GM12878 (cell line): Measurements from ENCODE around the gene TMEM41A. TPM values are rescaled to one million over a fixed set of nuclear protein-coding genes. Genes with fewer than 3 reads are reported as not detected.

Experiments
- ATAC-seq: fragments of 200-7000 bp; cut with Tn5 transposase; 3 replicates; pipeline ENCODE4 v1.9.1; 2020; ENCODE audit warnings: mild to moderate bottlenecking, moderate library complexity
- BruUV-seq: library from RNA; stranded (reverse); fragments of 400-500 nt; replicated peaks from 2 replicates; lab custom pipeline; 2021; lab: Mats Ljungman, UMichigan
- CTCF ChIA-PET: fragments of 300-600 bp; sonication (Branson Sonifier 250); formaldehyde crosslinking; extraction: SDS; loops from one replicate; lab custom pipeline; 2021; ENCODE audit warnings: inconsistent platforms; lab: Yijun Ruan, JAX
- POLR2A ChIA-PET: fragments of 350-600 bp; formaldehyde crosslinking; extraction: SDS; loops from one replicate; lab custom pipeline; 2021; ENCODE audit warnings: inconsistent platforms; lab: Charles Lee
- RAD21 ChIA-PET: fragments of 300-600 bp; sonication (Branson Sonifier 250); formaldehyde crosslinking; loops from one replicate; lab custom pipeline; 2023; ENCODE audit warnings: antibody characterized with exemption; ENCODE audit not compliant: unreplicated experiment; lab: Charles Lee
- SMC1A ChIA-PET: fragments of 300-600 bp; sonication (Branson Sonifier 250); formaldehyde crosslinking; loops from one replicate; lab custom pipeline; 2023; ENCODE audit not compliant: unreplicated experiment, uncharacterized antibody; lab: Charles Lee
- DNase-seq: peaks from one replicate; pipeline ENCODE4 v3.0.0-alpha.2; 2011; ENCODE audit warnings: low read depth, low spot score
- FAIRE-seq: peaks from 3 replicates; lab custom pipeline; 2011; peaks lifted over from hg19 to GRCh38; lab: Jason Lieb, UNC
- H2AFZ ChIP-seq: 2 replicates; pipeline ENCODE4 v1.6.0; 2011; ENCODE audit warnings: low read depth, low read length, control low read depth; ENCODE audit not compliant: control insufficient read depth
- H3K27ac ChIP-seq: 2 replicates; pipeline ENCODE4 v1.5.1; 2011; ENCODE audit warnings: control low read depth; ENCODE audit not compliant: control insufficient read depth, insufficient read depth
- H3K27me3 ChIP-seq, 2 experiments: replicated peaks in 1 of 2; 2 replicates each; pipeline versions ENCODE4 v1.6.0 to v1.6.1; 2011; ENCODE audit warnings: low read length in 1 of 2; ENCODE audit not compliant: control insufficient read depth in 2 of 2, insufficient read depth in 2 of 2
- H3K36me3 ChIP-seq, 2 experiments: 2 replicates each; pipeline ENCODE4 v1.5.1; 2011; ENCODE audit warnings: low read length in 1 of 2; ENCODE audit not compliant: control insufficient read depth in 2 of 2, insufficient read depth in 2 of 2
- H3K4me1 ChIP-seq: 2 replicates; pipeline ENCODE4 v1.6.1; 2011; ENCODE audit warnings: mild to moderate bottlenecking, low read length, moderate library complexity, mixed read lengths; ENCODE audit not compliant: control insufficient read depth, insufficient read depth
- H3K4me2 ChIP-seq: 2 replicates; pipeline ENCODE4 v1.6.0; 2011; ENCODE audit warnings: control low read depth; ENCODE audit not compliant: control insufficient read depth, insufficient read depth
- H3K4me3 ChIP-seq: fragments of 200-600 bp; sonication (generic); 2 replicates; pipeline ENCODE4 v1.5.1; 2016
- H3K79me2 ChIP-seq: 2 replicates; pipeline ENCODE4 v1.6.0; 2011; ENCODE audit warnings: low read length; ENCODE audit not compliant: control insufficient read depth, insufficient read depth
- H3K9ac ChIP-seq: 2 replicates; pipeline ENCODE4 v1.8.0; 2011; ENCODE audit warnings: low read length, control low read depth, mixed read lengths; ENCODE audit not compliant: control insufficient read depth, insufficient read depth
- H3K9me3 ChIP-seq: replicated peaks from 3 replicates; pipeline ENCODE4 v1.5.1; 2011; ENCODE audit warnings: mild to moderate bottlenecking, low read length; ENCODE audit not compliant: control insufficient read depth, insufficient read depth
- H4K20me1 ChIP-seq: 2 replicates; pipeline ENCODE4 v1.6.0; 2011; ENCODE audit not compliant: control insufficient read depth, insufficient read depth
- BACH1 ChIP-seq: fragments of 450-650 bp; IDR thresholded peaks from 2 replicates; pipeline ENCODE4 v1.6.1; 2017; ENCODE audit warnings: mild to moderate bottlenecking, borderline replicate concordance
- BCL11A ChIP-seq: IDR thresholded peaks from 2 replicates; pipeline ENCODE4 v1.6.1; 2011; ENCODE audit warnings: low read depth, low read length
- CBX5 ChIP-seq: sonication (generic); IDR thresholded peaks from 2 replicates; pipeline ENCODE4 v1.6.1; 2016; ENCODE audit warnings: low read depth, moderate library complexity, mild to moderate bottlenecking, inconsistent platforms
- CHD2 ChIP-seq: IDR thresholded peaks from 2 replicates; pipeline ENCODE4 v1.6.1; 2011; ENCODE audit warnings: low read depth, low read length, improper control_type of control experiment, borderline replicate concordance
- EZH2 ChIP-seq: IDR thresholded peaks from 2 replicates; pipeline ENCODE4 v1.6.1; 2012; ENCODE audit warnings: low read depth, mild to moderate bottlenecking, control low read depth, inconsistent platforms, low read length, borderline replicate concordance; ENCODE audit not compliant: control insufficient read depth
- MTA3 ChIP-seq: IDR thresholded peaks from 2 replicates; pipeline ENCODE4 v1.6.1; 2012; ENCODE audit warnings: low read length, inconsistent platforms, borderline replicate concordance
- MYB ChIP-seq: fragments of 150-350 bp; IDR thresholded peaks from 2 replicates; pipeline ENCODE4 v1.6.1; 2014; ENCODE audit warnings: mild to moderate bottlenecking, low read depth, low read length, borderline replicate concordance
- MYC ChIP-seq: IDR thresholded peaks from 2 replicates; pipeline ENCODE4 v1.6.1; 2011; ENCODE audit warnings: mild to moderate bottlenecking, low read length, moderate library complexity, inconsistent platforms; ENCODE audit not compliant: insufficient read depth, insufficient replicate concordance, insufficient read length, severe bottlenecking
- NBN ChIP-seq: fragments of 450-650 bp; IDR thresholded peaks from 2 replicates; pipeline ENCODE4 v1.6.1; 2016
- NFYA ChIP-seq: IDR thresholded peaks from 2 replicates; pipeline ENCODE4 v1.6.1; 2011; ENCODE audit warnings: low read depth, mild to moderate bottlenecking, low read length, improper control_type of control experiment, borderline replicate concordance
- POU2F2 ChIP-seq: IDR thresholded peaks from 3 replicates; pipeline ENCODE4 v1.6.1; 2011; ENCODE audit warnings: low read depth, mild to moderate bottlenecking, low read length, borderline replicate concordance
- RUNX3 ChIP-seq: IDR thresholded peaks from 2 replicates; pipeline ENCODE4 v1.6.1; 2012; ENCODE audit warnings: low read length, inconsistent platforms
- TCF12 ChIP-seq: IDR thresholded peaks from 2 replicates; pipeline ENCODE4 v1.6.1; 2011; ENCODE audit warnings: low read depth, mild to moderate bottlenecking, low read length
- TCF7 ChIP-seq: IDR thresholded peaks from 2 replicates; pipeline ENCODE4 v1.6.1; 2014; ENCODE audit warnings: antibody characterized with exemption, borderline replicate concordance
- WGBS: methylation state at CpG from one replicate; pipeline ENCODE4 v1.1.6; 2016; ENCODE audit warnings: low lambda C conversion rate; ENCODE audit not compliant: insufficient replicate concordance, insufficient coverage; ENCODE audit errors: missing lambda C conversion rate; 5-methylcytosine and 5-hydroxymethylcytosine counted together
- in situ Hi-C: fragments of 300-500 bp; cut with MboI; formaldehyde crosslinking; loops from 9 replicates; pipeline ENCODE4 v1.14.3; 2018; ENCODE audit warnings: mixed read lengths
- intact Hi-C: fragments of 100-400 bp; cut with micrococcal nuclease; formaldehyde crosslinking; loops from one replicate; pipeline ENCODE4 v1.14.2; 2022; ENCODE audit not compliant: unreplicated experiment
- polyA plus RNA-seq, 11 experiments: library from polyadenylated mRNA; depleted of rRNA in 4 of 11; unstranded in 6 of 11; stranded (reverse) in 5 of 11; fragments of >200 nt; fragmentation: Nextera tagmentation in 4 of 11; fragmentation: Illumina TruSeq in 1 of 11; extraction: Ambion mirVana in 4 of 11; extraction: Trizol in 1 of 11; gene quantifications; 1 replicate in 1 of 11; 2 replicates in 10 of 11; pipeline versions ENCODE4 v1.2.1 to v1.2.3, GENCODE V29; 2011 to 2016; ENCODE audit warnings: inconsistent platforms in 2 of 11, missing spikeins in 2 of 11, low read depth in 1 of 11
- total RNA-seq, 4 experiments: library from RNA; depleted of rRNA in 3 of 4; stranded (reverse); fragments of >200 nt in 3 of 4; fragmentation: Illumina TruSeq in 1 of 4; extraction: Trizol in 1 of 4; gene quantifications; 2 replicates each; pipeline versions ENCODE4 v1.2.1 to v1.2.3, GENCODE V29; 2013 to 2021
- TF ChIP-seq, protein P1 (sequence below): IDR thresholded peaks from 2 replicates; pipeline ENCODE4 v1.6.1; 2012; ENCODE audit warnings: mild to moderate bottlenecking, low read depth, low read length

TMEM41A gene
- total and polyA plus RNA-seq, 10 of the 15 experiments (the other 5 are each of a cell fraction or from before 2014, with no cell fraction given): 13.9 to 33.2 (median 21.8) TPM

DNA sequence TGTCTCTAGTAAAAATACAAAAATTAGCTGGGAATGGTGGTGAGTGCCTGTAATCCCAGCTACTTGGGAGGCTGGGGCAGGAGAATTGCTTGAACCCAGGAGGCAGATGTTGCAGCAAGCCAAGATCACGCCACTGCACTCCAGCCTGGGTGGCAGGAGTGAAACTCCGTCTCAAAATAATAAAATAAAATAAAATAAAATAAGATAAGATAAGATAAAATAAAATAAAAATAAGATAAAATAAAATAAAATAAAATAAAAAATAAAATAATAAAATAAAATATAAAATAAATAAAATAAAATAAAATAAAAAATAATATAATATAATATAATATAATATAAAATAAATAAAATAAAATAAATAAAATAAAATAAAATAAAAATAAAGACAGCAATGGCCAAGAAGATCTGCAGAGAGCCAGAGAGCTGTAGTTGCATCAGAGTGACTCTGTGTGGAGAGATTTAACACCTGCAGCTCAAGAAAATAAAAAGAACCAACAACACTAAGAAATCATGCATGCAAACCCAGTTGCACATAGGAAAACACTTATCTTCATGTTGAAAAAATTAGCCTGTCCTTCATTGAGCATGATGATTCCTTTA lies 27.6 kb upstream of the TMEM41A start (continued):
- TF ChIP-seq MYB: no peak
- TF ChIP-seq CHD2: no peak
- TF ChIP-seq POU2F2: no peak

DNA sequence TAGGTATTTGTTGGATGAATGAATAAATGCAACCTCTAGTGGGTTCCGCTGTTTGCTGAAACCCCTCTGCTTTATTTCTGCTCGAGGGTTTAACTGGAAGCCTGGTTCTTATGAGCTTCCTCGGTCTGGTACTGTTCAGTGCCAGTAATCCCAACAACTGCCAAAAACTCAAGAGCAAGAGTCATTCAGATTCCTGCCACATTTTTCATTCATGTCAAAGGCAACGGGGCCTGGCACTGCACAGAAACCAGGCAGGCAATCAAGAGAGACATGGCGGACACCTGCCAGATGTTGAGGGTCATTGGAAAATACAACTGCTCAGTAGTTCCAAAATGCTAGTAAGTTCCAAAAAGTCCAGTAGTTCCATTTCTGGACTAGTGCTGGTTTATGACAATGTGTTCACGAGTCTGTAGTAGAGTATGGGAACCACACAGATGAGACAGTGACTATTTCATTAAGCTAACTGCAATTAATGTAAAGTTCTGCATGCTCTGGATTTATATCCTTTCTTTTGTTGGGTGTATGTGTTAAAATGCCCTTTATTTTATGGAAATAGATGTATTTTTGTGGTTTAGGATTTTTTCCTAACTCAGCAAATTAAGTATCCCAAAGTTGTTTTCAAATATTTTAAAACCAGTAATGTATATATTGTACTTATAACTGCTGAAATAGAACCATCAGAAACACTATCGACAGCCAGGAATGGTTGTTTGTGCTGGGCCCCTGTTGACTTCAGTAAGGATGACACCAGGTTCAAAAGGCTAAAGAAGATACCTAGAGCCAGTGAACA lies 22.7 kb upstream of the TMEM41A start:
- Histone ChIP-seq H3K4me3 (no peak overlapping the region), H3K9me3 (no peaks in the 10 kb centered on the region), H2AFZ (no peak overlapping the region), H3K4me1 (peaks cover 4% of the 10 kb centered on the region; the same call in 1 of the 2 replicates), H4K20me1 (no peaks in the 10 kb centered on the region), H3K36me3 (no peaks in the 10 kb centered on the region; a peak in 1 of 4 replicates), H3K27ac (no peak overlapping the region), H3K27me3 (no peaks in the 10 kb centered on the region), H3K9ac (no peak overlapping the region), H3K4me2 (no peak overlapping the region), H3K79me2 (no peaks in the 10 kb centered on the region)
- ChIA-PET POLR2A (interaction anchor here (0.7 kb wide), 1 partner anchor 74 kb away, joined by 3 read pairs; no protein-coding TSS in a partner anchor), RAD21 (no interaction called here), CTCF (no interaction called here), SMC1A (no interaction called here)
- FAIRE-seq (no peak), ATAC-seq (no peak), DNase-seq (no peak)
- intact Hi-C loops: no loop called here
- TF ChIP-seq MYC: no peak
- TF ChIP-seq EZH2: no peak
- no peak for TF ChIP-seq TCF7
- no peak for TF ChIP-seq NBN
- no peak for TF ChIP-seq BACH1
- TF ChIP-seq, protein P1, sequence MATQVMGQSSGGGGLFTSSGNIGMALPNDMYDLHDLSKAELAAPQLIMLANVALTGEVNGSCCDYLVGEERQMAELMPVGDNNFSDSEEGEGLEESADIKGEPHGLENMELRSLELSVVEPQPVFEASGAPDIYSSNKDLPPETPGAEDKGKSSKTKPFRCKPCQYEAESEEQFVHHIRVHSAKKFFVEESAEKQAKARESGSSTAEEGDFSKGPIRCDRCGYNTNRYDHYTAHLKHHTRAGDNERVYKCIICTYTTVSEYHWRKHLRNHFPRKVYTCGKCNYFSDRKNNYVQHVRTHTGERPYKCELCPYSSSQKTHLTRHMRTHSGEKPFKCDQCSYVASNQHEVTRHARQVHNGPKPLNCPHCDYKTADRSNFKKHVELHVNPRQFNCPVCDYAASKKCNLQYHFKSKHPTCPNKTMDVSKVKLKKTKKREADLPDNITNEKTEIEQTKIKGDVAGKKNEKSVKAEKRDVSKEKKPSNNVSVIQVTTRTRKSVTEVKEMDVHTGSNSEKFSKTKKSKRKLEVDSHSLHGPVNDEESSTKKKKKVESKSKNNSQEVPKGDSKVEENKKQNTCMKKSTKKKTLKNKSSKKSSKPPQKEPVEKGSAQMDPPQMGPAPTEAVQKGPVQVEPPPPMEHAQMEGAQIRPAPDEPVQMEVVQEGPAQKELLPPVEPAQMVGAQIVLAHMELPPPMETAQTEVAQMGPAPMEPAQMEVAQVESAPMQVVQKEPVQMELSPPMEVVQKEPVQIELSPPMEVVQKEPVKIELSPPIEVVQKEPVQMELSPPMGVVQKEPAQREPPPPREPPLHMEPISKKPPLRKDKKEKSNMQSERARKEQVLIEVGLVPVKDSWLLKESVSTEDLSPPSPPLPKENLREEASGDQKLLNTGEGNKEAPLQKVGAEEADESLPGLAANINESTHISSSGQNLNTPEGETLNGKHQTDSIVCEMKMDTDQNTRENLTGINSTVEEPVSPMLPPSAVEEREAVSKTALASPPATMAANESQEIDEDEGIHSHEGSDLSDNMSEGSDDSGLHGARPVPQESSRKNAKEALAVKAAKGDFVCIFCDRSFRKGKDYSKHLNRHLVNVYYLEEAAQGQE: no peak
- no peak for TF ChIP-seq CBX5
- TF ChIP-seq TCF12: no peak
- TF ChIP-seq BCL11A: no peak
- no peak for TF ChIP-seq MTA3
- TF ChIP-seq NFYA: no peak
- no peak for TF ChIP-seq RUNX3
- no TSS peak for BruUV-seq
- WGBS: 85% methylated on average over 7 of the region's 7 CpGs
- in situ Hi-C loops: no loop called here
